Right atrium auricular region (tissue), 2 donors: ENCODE results near the gene FANCC. TPM values are rescaled to one million over a fixed set of nuclear protein-coding genes. Genes with fewer than 3 reads are reported as not detected.

Source experiments
- DNase-seq: peaks from one replicate; pipeline ENCODE4 v3.0.0-alpha.2; 2019; ENCODE audit warnings: low spot score
- H3K27ac ChIP-seq, 2 donors: fragments of 200-600 bp; sonication (generic); 1 replicate in 1 of 2; 2 replicates in 1 of 2; pipeline ENCODE4 v1.5.1; 2016 to 2019
- H3K27me3 ChIP-seq, 2 donors: fragments of 200-600 bp; sonication (generic); one replicate each; pipeline versions ENCODE4 v1.5.1 to v1.6.0; 2017 to 2019
- H3K36me3 ChIP-seq: fragments of 200-600 bp; sonication (generic); one replicate; pipeline ENCODE4 v1.5.1; 2016
- H3K4me1 ChIP-seq, 2 donors: fragments of 200-600 bp; sonication (generic); one replicate each; pipeline versions ENCODE4 v1.5.1 to v1.6.0; 2017 to 2019
- H3K4me3 ChIP-seq, 2 donors: fragments of 200-600 bp; sonication (generic); 1 replicate in 1 of 2; 2 replicates in 1 of 2; pipeline ENCODE4 v1.5.1; 2017 to 2019; ENCODE audit warnings: mild to moderate bottlenecking in 1 of 2, moderate library complexity in 1 of 2
- H3K9me3 ChIP-seq, 2 donors: fragments of 200-600 bp; sonication (generic); one replicate each; pipeline ENCODE4 v1.5.1; 2019
- total RNA-seq, 2 donors: library from RNA; depleted of rRNA; stranded (reverse); fragments of >200 nt; gene quantifications; one replicate each; pipeline ENCODE4 v1.1.0, GENCODE V29; 2016
- TF ChIP-seq, protein P1 (sequence below), 2 donors: fragments of 200-600 bp; sonication (generic); IDR thresholded peaks; one replicate each; pipeline ENCODE4 v1.5.1; 2019; ENCODE audit warnings: antibody characterized with exemption in 2 of 2

The FANCC gene
- total RNA-seq, 2 donors from 2014 or later, result 1.8 to 6.2 TPM

DNA sequence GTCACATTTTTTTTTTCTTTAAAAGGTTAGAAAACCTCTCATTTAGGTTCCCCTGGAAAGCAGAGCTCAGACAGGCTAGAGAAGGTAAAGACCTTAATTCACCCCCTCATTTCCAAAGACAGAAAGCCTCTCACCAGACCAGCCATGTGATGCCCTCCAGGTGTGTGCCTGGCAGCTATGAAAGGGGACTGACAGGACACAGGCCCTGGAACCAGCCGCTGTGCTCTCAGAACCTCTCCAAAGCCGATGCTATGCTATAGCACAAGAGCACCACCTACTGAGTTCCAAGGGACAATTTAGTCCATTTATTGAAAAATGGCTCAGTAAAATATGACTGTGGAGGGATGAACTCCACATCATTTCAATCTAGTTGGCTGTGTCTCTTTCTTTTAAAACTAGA is 48.8 kb downstream of the FANCC start:
- H3K9me3 ChIP-seq, result no peaks in the 10 kb centered on the region
- no peak overlapping the region for H3K27ac ChIP-seq
- TF ChIP-seq, protein P1, sequence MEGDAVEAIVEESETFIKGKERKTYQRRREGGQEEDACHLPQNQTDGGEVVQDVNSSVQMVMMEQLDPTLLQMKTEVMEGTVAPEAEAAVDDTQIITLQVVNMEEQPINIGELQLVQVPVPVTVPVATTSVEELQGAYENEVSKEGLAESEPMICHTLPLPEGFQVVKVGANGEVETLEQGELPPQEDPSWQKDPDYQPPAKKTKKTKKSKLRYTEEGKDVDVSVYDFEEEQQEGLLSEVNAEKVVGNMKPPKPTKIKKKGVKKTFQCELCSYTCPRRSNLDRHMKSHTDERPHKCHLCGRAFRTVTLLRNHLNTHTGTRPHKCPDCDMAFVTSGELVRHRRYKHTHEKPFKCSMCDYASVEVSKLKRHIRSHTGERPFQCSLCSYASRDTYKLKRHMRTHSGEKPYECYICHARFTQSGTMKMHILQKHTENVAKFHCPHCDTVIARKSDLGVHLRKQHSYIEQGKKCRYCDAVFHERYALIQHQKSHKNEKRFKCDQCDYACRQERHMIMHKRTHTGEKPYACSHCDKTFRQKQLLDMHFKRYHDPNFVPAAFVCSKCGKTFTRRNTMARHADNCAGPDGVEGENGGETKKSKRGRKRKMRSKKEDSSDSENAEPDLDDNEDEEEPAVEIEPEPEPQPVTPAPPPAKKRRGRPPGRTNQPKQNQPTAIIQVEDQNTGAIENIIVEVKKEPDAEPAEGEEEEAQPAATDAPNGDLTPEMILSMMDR (IDR thresholded peaks at IDR 0.05), result peak in 1 of 2 donors; percentile 49
- DNase-seq, result no peak
- H3K36me3 ChIP-seq, result no peaks in the 10 kb centered on the region
- no peaks in the 10 kb centered on the region for H3K4me1 ChIP-seq
- no peak overlapping the region for H3K4me3 ChIP-seq
- H3K27me3 ChIP-seq, result no peaks in the 10 kb centered on the region

DNA sequence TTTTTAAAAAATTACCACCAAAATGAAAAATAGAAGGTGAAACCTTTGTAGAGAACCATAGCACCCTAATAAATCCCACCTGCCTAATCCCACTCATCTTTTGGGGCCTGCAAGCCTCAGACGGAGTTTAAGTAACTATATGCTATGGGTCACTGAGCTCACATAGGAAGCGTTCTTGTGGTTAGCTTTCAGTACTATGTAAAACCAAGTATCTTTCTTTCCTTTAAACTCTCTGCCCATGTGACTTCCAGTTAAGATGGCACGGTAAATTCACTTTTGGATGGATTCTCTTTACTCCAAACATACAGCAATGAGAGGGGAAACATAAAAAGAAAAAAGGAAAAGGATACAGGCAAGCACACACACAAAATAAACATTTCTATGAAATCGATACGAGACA is 50.9 kb downstream of the FANCC start:
- no peaks in the 10 kb centered on the region for H3K36me3 ChIP-seq
- no peak overlapping the region for H3K4me3 ChIP-seq
- DNase-seq, result no peak
- H3K9me3 ChIP-seq, result no peaks in the 10 kb centered on the region
- peaks cover 0 to 3% of the 10 kb centered on the region in 2 donors for H3K4me1 ChIP-seq
- no peaks in the 10 kb centered on the region for H3K27me3 ChIP-seq
- TF ChIP-seq, protein P1 (IDR thresholded peaks at IDR 0.05), result no peak
- no peak overlapping the region for H3K27ac ChIP-seq

- no peaks in the 10 kb centered on the region for H3K27me3 ChIP-seq
- no peak overlapping the region for H3K27ac ChIP-seq
- TF ChIP-seq, protein P1 (IDR thresholded peaks at IDR 0.05), result no peak
- DNase-seq, result no peak
- no peaks in the 10 kb centered on the region for H3K9me3 ChIP-seq
- H3K4me1 ChIP-seq, result peaks cover 0 to 4% of the 10 kb centered on the region in 2 donors
- H3K4me3 ChIP-seq, result no peak overlapping the region
- H3K36me3 ChIP-seq, result no peaks in the 10 kb centered on the region
Observed at GRCh38 chr9:95265960-95266359, 51.5 kb downstream of the FANCC start.

GRCh38 chr9:95264954-95265615 is 52.4 kb downstream of the FANCC start:
- DNase-seq, result no peak
- TF ChIP-seq, protein P1 (IDR thresholded peaks at IDR 0.05), result peak; percentile 17 to 22

DNA sequence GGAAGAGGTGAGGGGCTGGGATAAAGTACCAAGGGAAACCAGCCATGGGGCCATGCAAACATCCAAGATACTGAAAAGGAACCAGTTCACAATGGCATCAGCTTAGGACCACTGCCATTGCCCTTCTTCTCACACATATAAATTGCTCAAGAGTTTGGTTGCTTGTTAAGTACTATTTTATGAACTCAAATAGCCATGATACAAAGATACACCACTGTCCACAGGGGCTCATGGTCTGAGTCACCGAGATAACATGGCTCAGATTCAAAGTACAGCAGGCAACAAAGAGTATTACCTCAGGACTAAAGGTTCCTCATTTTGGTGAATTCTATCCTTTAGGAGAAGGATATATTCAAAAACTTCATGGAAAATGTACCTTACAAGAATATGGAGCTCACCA is 55.6 kb downstream of the FANCC start:
- Histone ChIP-seq H3K27me3 (no peaks in the 10 kb centered on the region), H3K9me3 (no peaks in the 10 kb centered on the region), H3K4me3 (no peak overlapping the region), H3K4me1 (peaks cover 0 to 4% of the 10 kb centered on the region in 2 donors), H3K27ac (no peak overlapping the region), H3K36me3 (no peaks in the 10 kb centered on the region)
- TF ChIP-seq, protein P1 (IDR thresholded peaks at IDR 0.05), result no peak
- DNase-seq, result no peak

More at GRCh38 chr9:95264954-95265615, 52.4 kb downstream of the FANCC start:
- Histone ChIP-seq H3K27me3 (no peaks in the 10 kb centered on the region), H3K36me3 (no peaks in the 10 kb centered on the region), H3K9me3 (no peaks in the 10 kb centered on the region), H3K4me1 (peaks cover 0 to 4% of the 10 kb centered on the region in 2 donors), H3K27ac (no peak overlapping the region), H3K4me3 (no peak overlapping the region)
